NCI-H446 treated with DMSO at 0.1 percent for 48 hours (cell line): ENCODE measurements around the gene EGFLAM.
A peak's percentile ranks its signal among the peaks of the same experiment; 100 is the strongest.

Source experiments
- DNase-seq: peaks from one replicate; lab custom pipeline; 2025; lab: John Stamatoyannopoulos, UW

Gene EGFLAM

DNA sequence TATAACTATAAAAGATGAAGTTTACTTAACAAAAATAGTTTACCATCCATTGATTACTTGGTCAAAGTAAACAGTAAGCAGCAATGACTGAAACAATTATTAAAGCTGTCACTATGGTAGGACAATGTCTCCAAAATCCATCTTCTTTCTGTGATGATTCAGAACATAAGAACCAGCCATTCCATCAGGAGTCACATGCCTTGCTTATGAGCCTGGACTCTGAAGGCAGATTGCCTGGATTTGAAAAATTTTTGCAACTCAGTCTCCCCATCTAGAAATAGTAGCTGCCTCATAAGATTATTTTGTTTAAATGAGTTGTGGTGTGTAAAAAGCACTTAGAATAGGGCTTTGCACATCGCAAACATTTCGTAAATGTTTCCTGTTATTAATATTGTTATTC lies 161.9 kb downstream of the EGFLAM start:
- no peak for DNase-seq

DNA sequence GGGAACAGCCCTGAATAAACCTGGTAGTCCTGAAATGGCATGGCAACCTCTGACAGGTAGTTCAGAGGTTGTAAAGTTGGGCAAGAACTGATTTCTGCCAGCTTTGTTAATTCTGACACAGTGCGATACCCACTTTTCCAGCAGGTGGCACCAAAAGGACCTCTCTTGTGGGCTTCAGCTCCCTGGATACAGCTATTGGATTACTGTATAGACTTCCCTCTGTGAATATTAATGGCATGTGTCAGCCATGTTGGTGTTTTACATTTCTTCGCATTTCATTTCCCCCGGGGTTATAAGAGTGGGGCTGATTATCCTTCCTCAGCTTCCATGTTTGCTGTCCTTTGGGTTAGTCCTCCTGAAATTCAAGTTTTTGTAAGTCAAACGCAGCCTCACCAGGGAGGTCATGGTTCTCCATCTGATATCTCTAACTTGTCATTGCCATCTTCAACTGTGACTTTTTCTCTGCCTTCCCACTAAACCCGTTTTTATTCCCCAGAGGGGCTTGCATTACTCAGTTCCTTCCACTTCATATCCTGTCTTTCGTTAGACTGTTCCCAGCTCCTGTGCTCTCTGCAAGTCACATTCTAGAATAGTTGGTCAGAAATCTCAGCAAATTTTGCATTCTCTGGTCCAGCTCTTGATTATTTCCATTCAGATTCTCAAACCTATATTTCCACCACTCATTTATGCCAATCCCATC lies 162.5 kb downstream of the EGFLAM start:
- peak; percentile 25 for DNase-seq

DNA sequence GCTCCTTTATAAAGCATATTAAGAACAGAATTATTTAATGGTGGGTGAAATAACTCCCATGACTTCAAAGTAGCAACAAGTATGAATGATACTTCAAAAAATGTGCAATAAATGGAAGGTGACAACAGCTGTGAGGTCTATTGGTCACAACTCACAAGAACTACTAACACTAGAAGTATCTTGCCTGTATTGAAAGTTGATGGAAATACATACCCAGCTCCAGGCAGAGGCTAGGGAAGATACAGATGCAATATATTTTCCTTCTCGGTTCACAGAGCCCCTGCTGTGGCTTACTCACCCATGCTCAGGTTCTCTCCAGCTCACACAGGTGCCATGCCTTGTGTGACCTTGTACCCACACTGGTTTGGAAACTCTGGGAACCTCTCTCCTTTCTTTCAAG lies 164.3 kb downstream of the EGFLAM start:
- no peak for DNase-seq

- DNase-seq = no peak
Observed at GRCh38 chr5:38423276-38424147, 165.2 kb downstream of the EGFLAM start.

DNA sequence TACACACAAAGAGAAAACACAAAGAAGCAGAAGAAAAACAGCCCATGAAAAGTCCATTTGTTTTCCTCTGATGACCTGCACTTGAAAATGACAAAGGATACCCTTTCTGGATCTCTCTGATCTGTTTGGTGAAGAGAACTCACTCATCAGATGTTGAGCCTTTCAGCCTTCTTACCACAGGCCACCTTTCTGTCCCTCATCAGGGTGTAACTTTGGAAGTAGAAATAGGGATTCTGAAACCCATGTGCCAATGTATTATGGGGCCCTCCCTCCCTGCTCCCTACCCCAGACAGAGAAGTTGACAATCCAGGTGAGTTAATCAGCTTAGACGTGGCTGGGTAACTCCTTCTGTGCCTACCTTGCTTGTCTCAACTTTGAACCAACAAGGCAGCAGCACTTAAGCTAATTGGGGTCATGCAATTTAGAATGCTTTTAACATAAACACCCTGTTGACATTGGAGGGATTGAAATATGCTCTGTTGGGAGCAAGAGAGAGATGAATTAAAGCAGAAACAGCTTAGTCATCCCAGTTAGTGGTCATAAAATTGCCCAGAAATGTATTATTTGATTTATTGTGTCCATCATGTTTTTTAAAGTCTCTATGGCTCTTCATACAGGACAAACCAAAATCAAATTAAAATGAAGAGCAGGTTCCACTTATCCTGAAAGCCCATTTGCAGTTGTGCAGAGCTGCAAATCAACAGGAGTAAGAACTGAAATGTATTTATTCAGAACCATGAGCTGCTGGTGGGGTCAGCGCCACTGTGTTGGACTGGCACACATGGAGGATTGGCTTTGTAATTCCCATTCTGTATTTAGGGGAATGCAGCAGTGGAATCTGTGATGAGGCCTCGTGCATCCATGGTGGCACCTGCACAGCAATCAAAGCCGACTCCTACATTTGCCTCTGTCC lies 166.0 kb downstream of the EGFLAM start:
- no peak for DNase-seq

DNA sequence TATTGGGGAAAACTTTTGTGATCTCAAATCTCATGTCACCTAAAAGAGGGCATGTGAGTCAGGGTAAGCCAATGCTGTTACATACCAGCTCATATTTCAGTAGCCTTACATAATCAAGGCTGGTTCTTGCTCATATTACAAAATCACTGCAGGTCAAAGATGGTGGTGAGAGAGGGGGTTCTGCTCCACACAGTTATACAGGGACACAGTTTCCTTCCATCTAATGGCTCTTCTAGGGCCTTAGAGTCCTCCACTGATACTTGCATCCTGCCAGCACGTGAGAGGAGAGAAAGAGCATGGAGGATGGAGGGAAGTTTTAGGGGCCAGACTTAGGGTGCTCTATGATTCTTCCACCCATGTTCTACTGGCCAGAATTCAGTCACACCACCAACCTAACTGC lies 168.1 kb downstream of the EGFLAM start:
- no peak for DNase-seq

DNA sequence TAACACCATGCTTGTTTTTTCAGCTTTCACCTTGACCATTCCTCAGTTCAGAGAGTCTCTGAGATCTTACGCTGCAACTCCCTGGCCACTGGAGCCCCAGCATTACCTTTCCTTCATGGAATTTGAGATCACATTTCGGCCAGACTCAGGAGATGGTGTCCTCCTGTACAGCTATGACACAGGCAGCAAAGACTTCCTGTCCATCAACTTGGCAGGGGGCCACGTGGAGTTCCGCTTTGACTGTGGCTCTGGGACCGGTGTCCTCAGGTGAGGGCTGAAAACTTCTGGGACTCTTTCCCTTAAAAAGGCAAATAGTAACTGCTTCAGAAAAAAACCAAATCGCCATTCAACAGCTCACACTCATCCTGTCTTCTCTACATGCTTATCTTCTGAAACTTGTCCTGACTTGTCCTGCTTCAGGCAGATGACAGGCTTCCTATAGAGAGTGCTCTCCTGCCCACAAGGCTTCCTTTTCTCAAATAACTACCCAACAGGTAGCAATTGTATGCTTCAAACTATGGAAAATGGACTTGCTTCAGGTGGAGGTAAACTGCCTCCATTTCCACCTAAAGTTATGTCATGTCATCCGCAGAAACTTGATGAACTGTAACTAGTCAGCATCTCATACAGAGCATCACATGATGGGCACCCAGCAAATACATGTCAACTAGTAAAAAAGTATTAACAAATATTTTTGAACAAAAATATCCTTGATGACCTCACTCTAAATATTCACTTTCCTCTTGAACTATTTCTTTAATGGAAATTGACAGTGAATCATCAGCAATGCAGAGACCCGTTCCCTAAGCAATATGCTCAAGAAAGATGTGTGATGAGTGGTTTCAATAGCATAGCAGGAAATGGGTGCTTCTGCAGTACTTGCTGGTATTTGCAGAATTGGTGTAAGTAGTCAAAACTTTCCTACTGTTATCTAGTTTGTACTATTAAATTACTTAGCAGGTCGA lies 168.9 kb downstream of the EGFLAM start:
- no peak for DNase-seq

GRCh38 chr5:38431242-38431853 lies 173.0 kb downstream of the EGFLAM start:
- DNase-seq = no peak

DNA sequence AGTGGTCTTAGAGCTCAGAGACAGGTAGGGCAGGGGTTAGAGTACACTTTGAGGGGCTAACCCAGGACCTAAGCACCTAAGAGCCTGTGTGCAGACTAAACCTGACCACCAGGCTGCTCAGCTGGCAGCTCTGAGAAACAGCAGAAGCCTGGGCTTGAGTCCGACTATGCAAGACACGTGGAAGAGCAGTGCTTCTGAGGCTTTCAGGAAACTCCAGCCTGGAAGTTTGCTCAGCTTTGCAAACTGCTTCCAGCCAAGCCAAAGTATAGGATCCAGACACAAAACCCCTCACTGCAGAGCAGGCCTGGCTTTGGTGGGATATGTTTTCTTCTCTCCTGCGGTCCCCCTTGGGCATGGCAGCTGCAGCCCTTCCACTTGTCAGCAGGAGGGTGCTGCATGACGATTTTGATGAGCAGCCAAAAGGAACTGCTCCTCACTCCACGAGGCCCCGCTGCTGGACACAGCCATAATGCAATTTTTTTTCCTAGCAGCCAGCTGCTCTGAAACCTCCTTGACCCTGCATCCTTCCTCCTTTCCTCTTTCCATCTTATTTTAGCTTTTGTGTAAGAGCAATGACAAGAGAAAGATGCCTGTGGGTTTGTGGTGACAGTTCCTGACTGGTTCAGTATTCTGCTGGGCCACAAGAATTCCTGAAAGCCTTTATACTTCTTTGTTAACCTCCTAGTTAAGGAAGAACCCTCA lies 175.0 kb downstream of the EGFLAM start:
- no peak for DNase-seq

- no peak for DNase-seq
Observed at GRCh38 chr5:38434966-38435705, 176.8 kb downstream of the EGFLAM start.

GRCh38 chr5:38438757-38439156 lies 180.4 kb downstream of the EGFLAM start:
- DNase-seq = no peak

- DNase-seq = peak; percentile 72
Observed at GRCh38 chr5:38441453-38442246, 183.3 kb downstream of the EGFLAM start.

- DNase-seq = no peak
Observed at GRCh38 chr5:38442247-38442573, 183.9 kb downstream of the EGFLAM start.

- no peak for DNase-seq
Observed at GRCh38 chr5:38443390-38443789, 185.0 kb downstream of the EGFLAM start.

DNA sequence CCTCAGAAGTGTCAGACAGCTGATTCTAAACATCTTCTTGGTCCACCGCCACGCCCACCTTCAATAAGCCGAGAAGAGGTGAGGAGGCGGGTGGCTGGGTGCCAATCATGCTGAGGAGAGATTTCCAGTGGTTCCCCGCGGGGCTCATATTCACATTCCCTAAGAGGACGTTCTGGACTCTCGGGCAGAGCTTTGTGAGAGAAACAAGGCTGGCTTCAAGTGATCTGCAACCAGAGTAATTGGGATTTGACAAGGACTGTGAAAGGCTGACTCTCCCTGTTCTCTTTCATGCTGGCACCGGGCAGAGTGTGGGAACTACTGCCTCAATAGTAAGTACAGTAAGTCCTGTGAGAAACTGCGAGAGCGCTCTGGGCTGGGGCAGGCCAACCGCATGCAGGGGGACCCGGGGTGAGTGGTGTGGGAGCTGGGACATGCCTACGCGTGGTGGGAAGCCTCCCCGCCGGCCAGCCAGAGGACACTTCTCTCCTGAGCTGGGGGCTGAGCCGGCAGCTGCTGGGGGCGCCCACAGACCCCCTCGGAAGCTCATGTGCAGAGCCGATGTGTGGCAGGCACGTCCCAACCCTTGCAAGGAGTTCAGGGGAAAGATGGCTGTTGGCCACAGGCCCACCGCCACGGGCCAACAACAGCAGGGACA lies 187.1 kb downstream of the EGFLAM start:
- DNase-seq = no peak

DNA sequence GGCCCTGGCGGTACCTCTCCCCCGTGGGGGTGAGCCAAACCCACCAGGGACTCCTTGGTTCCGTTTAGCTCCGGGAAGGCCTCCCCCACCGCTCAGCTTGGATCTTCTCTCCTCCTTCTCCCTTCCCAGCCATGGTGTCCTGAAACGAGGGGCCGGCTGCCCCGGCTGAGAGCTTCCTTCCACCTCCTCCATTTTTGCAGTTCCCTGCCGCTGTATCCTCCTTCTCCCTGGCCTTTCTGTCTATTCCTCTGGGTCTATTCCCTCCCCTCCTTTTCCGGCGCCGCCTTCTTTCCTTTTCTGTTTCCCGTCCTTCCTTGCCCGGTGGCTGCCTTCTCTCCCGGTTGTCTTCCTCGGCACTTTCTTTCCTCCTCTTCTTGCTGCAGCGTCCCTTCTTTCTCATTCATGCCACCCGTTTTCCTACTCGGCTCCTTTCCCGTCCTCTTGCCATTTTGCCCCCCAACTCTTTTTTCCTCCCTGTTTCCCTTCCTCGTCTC lies 187.7 kb downstream of the EGFLAM start:
- DNase-seq = no peak

DNA sequence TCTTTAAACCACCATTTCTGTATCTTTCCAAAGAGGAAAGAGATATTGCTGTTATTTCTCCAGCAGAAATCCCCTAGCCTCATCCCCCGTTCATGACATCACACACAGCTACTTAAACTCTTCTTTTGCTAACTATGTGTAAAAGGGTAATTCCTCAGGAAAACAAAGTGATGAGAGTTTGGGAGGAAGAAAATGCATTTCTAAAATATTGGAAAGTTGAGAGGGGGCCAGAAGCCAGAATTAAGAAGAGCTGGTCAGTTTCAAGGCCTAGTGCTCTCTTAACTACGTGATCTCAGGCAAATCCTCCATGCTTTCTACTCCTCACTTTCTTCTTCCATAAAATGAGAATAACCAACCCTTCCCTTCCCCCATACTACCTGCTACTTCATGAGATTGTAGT lies 188.7 kb downstream of the EGFLAM start:
- no peak for DNase-seq

GRCh38 chr5:38447786-38448185 lies 189.4 kb downstream of the EGFLAM start:
- no peak for DNase-seq
